ENCODE results near the gene MYO16.
"Not testable (repeated sequence)": the region's sequence is repeated elsewhere in the genome, so short reads cannot be mapped to it uniquely, and the experiment has no call there.

Gene MYO16

GRCh38 chr13:108779308-108779707 is 149.9 kb downstream of the MYO16 start:
- no peaks in the 10 kb centered on the region for H3K4me1 ChIP-seq (ENCODE audit: insufficient read depth, low read length, poor library complexity, severe bottlenecking)
- H4K20me1 ChIP-seq (ENCODE audit: insufficient read depth, low read length, poor library complexity, severe bottlenecking), result no peaks in the 10 kb centered on the region
- no peaks in the 10 kb centered on the region for H3F3A ChIP-seq (ENCODE audit: low read depth)
- no peaks in the 10 kb centered on the region for H3K36me3 ChIP-seq (ENCODE audit: insufficient read depth, low read length)
- H3K9me2 ChIP-seq (replicated peaks; ENCODE audit: low read depth, low read length), result no peaks in the 10 kb centered on the region
- H3K79me2 ChIP-seq (ENCODE audit: insufficient read depth, low read length), result no peaks in the 10 kb centered on the region
- H3K9ac ChIP-seq (ENCODE audit: low read depth, low read length, poor library complexity, severe bottlenecking), result no peak overlapping the region
- H3K9me3 ChIP-seq (ENCODE audit: insufficient read depth, low read depth, low read length), result no peaks in the 10 kb centered on the region; the same call in 1 of the 2 replicates
- no peak for TF ChIP-seq CTCF (conservative IDR thresholded peaks at IDR 0.05; ENCODE audit: low read length)
- H3K4me2 ChIP-seq (ENCODE audit: low read depth, low read length, poor library complexity, severe bottlenecking), result no peak overlapping the region
- H3K4me3 ChIP-seq (ENCODE audit: low read length, poor library complexity, severe bottlenecking), result no peak overlapping the region
- no peak overlapping the region for H2AFZ ChIP-seq (ENCODE audit: low read length)
- H3K27me3 ChIP-seq (ENCODE audit: insufficient read depth, low read length, poor library complexity, severe bottlenecking), result no peaks in the 10 kb centered on the region

- no peaks in the 10 kb centered on the region for H3K4me1 ChIP-seq (ENCODE audit: insufficient read depth, low read length, poor library complexity, severe bottlenecking)
- H3K27me3 ChIP-seq (ENCODE audit: insufficient read depth, low read length, poor library complexity, severe bottlenecking), result no peaks in the 10 kb centered on the region
- no peaks in the 10 kb centered on the region for H3K9me2 ChIP-seq (replicated peaks; ENCODE audit: low read depth, low read length)
- no peaks in the 10 kb centered on the region; the same call in 1 of the 2 replicates for H3K9me3 ChIP-seq (ENCODE audit: insufficient read depth, low read depth, low read length)
- H3K4me3 ChIP-seq (ENCODE audit: low read length, poor library complexity, severe bottlenecking), result no peak overlapping the region
- no peak overlapping the region for H2AFZ ChIP-seq (ENCODE audit: low read length)
- H3K4me2 ChIP-seq (ENCODE audit: low read depth, low read length, poor library complexity, severe bottlenecking), result no peak overlapping the region
- no peaks in the 10 kb centered on the region for H4K20me1 ChIP-seq (ENCODE audit: insufficient read depth, low read length, poor library complexity, severe bottlenecking)
- H3K79me2 ChIP-seq (ENCODE audit: insufficient read depth, low read length), result no peaks in the 10 kb centered on the region
- H3F3A ChIP-seq (ENCODE audit: low read depth), result no peaks in the 10 kb centered on the region
- TF ChIP-seq CTCF (conservative IDR thresholded peaks at IDR 0.05; ENCODE audit: low read length), result no peak
- no peak for TF ChIP-seq EZH2phosphoT487 (IDR thresholded peaks at IDR 0.05; ENCODE audit: borderline replicate concordance)
- H3K36me3 ChIP-seq (ENCODE audit: insufficient read depth, low read length), result no peaks in the 10 kb centered on the region
- H3K9ac ChIP-seq (ENCODE audit: low read depth, low read length, poor library complexity, severe bottlenecking), result no peak overlapping the region
Observed at GRCh38 chr13:108780706-108781105, 151.3 kb downstream of the MYO16 start.

GRCh38 chr13:108781312-108781711 is 151.9 kb downstream of the MYO16 start:
- no peak overlapping the region for H3K4me2 ChIP-seq (ENCODE audit: low read depth, low read length, poor library complexity, severe bottlenecking)
- no peak overlapping the region for H3K4me3 ChIP-seq (ENCODE audit: low read length, poor library complexity, severe bottlenecking)
- H3K9me3 ChIP-seq (ENCODE audit: insufficient read depth, low read depth, low read length), result no peaks in the 10 kb centered on the region; the same call in 1 of the 2 replicates
- no peaks in the 10 kb centered on the region for H3F3A ChIP-seq (ENCODE audit: low read depth)
- H3K36me3 ChIP-seq (ENCODE audit: insufficient read depth, low read length), result no peaks in the 10 kb centered on the region
- H3K79me2 ChIP-seq (ENCODE audit: insufficient read depth, low read length), result no peaks in the 10 kb centered on the region
- no peaks in the 10 kb centered on the region for H3K9me2 ChIP-seq (replicated peaks; ENCODE audit: low read depth, low read length)
- H4K20me1 ChIP-seq (ENCODE audit: insufficient read depth, low read length, poor library complexity, severe bottlenecking), result no peaks in the 10 kb centered on the region
- no peak overlapping the region for H2AFZ ChIP-seq (ENCODE audit: low read length)
- H3K4me1 ChIP-seq (ENCODE audit: insufficient read depth, low read length, poor library complexity, severe bottlenecking), result no peaks in the 10 kb centered on the region
- TF ChIP-seq CTCF (conservative IDR thresholded peaks at IDR 0.05; ENCODE audit: low read length) (no peak), EZH2phosphoT487 (IDR thresholded peaks at IDR 0.05; ENCODE audit: borderline replicate concordance) (no peak)
- H3K27me3 ChIP-seq (ENCODE audit: insufficient read depth, low read length, poor library complexity, severe bottlenecking), result no peaks in the 10 kb centered on the region
- no peak overlapping the region for H3K9ac ChIP-seq (ENCODE audit: low read depth, low read length, poor library complexity, severe bottlenecking)

GRCh38 chr13:108782480-108782879 is 153.1 kb downstream of the MYO16 start:
- not testable (repeated sequence) for H3K4me2 ChIP-seq (ENCODE audit: low read depth, low read length, poor library complexity, severe bottlenecking); H3K9ac ChIP-seq (ENCODE audit: low read depth, low read length, poor library complexity, severe bottlenecking); H3K9me2 ChIP-seq (replicated peaks; ENCODE audit: low read depth, low read length); H3K9me3 ChIP-seq (ENCODE audit: insufficient read depth, low read depth, low read length); H3K4me1 ChIP-seq (ENCODE audit: insufficient read depth, low read length, poor library complexity, severe bottlenecking); H4K20me1 ChIP-seq (ENCODE audit: insufficient read depth, low read length, poor library complexity, severe bottlenecking); H3F3A ChIP-seq (ENCODE audit: low read depth); H3K36me3 ChIP-seq (ENCODE audit: insufficient read depth, low read length); H3K79me2 ChIP-seq (ENCODE audit: insufficient read depth, low read length); H3K4me3 ChIP-seq (ENCODE audit: low read length, poor library complexity, severe bottlenecking); H3K27me3 ChIP-seq (ENCODE audit: insufficient read depth, low read length, poor library complexity, severe bottlenecking); H2AFZ ChIP-seq (ENCODE audit: low read length)
